ENCODE measurements around the gene ST6GALNAC4.
"Not testable (repeated sequence)": the region's sequence is repeated elsewhere in the genome, so short reads cannot be mapped to it uniquely, and the experiment has no call there.

Gene ST6GALNAC4

DNA sequence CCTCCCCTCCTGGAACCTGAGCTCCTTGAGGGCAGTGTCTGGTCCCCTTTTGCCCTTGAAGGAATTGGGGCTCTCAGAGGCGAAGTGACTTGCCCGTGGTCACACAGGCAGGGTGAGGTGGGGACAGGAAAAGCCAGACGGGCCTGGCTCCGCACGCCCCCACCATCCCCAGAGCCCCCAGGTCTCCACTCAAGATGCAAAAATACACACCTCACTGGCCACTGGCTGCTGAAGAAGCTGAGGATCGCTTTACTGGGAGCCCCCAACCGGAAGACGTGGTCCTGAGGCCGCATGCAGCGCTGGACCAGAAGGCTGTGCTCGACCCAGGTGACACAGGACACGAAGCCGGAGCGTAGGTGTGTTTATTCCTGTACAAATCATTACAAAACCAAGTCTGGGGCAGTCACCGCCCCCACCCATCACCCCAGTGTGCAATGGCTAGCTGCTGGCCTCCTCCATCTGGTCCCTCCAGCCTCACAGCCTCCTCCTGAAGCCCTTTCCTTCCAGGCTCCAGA is 31.8 kb downstream of the ST6GALNAC4 start:
- no peak for DNase-seq

DNA sequence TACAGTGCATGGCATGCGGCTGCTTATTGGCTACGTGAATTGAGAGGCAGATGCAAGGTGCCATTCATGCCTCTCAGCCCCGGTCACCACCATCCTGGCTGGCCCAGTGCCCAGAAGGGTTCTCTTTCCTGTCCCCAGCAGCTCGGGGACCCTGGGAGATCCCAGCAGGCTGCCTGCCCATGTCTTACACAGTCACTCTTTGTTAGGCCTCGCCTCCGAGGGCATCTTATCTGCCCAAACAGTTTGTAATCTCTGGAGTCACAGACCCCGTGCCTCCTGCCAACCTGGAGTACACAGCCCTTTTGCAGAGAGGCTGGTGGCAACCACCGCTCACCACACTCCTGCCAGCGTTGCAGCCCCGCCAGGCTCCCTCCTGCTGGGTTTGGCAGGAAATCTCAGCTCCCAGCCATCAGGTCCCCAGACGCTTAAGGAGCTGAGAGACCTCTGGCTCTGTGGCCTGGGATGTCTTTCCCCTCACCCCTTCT is 32.4 kb downstream of the ST6GALNAC4 start:
- no peak for DNase-seq

DNA sequence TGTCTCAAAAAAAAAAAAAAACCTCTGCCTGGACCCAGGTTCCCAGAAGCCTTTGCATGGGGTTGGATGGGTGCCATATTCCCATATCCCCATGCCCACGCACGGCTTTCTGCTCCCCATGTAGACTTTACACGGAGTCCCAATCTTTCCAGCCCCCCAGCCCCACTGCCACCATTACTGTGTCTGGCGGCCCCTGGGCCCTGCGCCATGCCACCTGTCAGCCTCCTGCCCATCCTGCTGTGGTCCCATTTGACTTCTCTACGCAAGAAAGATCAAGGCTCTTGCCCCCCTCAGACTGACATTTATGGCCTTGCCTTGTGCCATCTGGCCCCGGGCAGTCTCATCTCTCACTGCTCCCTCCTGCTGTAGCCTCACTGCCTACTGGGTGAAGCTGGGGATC is 32.9 kb downstream of the ST6GALNAC4 start:
- DNase-seq, result no peak

DNA sequence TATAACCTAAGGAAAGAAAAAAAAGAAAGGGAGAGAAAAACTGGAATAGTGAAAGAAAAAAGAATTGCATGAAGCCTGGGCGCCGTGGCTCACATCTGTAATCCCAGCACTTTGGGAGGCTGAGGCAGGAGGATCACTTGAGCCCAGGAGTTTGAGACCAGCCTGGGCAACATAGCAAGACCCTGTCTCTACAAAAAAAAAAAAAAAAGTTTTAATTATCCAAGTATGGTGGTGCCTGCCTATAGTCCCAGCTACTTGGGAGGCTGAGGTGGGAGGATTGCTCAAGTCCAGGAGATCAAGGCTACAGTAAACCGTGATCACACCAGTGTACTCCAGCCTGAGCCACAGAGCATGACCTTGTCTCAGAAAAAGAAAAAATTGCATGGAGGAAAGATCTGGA is 35.1 kb downstream of the ST6GALNAC4 start:
- not testable (repeated sequence) for DNase-seq

DNA sequence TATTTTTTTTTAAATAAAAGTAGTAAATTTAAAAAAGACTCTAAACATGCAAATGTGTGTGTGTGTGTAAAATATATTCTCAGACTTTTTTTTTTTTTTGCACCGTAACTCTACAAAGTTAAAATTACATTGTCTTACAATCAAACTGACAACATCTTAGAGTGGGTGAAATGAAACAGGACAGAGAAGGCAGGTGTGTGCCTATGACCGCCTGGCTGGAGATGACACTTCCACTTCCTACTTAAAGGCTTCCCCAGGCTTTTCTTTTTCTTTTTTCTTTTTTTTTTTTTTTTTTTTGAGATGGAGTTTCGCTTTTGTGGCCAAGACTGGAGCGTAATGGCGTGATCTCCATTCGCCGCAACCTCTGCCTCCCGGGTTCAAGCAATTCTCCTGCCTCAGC is 36.7 kb downstream of the ST6GALNAC4 start:
- DNase-seq, result no peak

DNA sequence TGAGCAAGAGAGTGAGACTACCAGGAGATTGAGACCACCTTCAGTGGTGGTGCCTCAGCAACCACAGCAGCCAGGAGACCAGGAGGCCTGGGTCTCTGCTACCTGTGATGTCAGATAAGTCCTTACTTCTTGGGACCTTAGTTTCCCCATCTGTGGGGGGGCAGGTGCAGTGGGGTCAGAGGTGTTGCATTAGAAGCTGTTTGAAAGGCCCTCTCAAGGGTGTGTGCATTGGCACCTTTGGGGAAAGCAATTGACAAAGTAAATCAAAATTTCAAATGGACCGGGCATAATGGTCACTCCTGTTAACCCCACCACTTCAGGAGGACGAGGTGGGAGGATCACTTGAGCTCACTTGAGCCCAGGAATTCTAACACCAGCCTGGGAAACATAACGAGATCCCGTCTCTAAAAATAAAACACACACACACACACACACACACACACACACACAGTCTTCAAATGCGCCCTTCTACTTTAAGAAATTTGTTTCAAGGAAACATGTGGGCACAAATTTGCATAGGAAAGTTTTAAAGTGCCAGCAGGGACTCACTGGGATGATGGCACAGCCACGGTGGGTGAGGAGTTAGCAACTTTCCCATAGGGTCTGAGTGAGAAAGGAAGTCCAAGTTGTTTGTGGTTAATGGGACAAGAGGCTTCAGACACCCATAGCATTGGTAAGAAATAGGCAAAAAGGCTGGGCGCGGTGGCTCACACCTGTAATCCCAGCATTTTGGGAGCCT is 38.0 kb downstream of the ST6GALNAC4 start:
- DNase-seq, result no peak

DNA sequence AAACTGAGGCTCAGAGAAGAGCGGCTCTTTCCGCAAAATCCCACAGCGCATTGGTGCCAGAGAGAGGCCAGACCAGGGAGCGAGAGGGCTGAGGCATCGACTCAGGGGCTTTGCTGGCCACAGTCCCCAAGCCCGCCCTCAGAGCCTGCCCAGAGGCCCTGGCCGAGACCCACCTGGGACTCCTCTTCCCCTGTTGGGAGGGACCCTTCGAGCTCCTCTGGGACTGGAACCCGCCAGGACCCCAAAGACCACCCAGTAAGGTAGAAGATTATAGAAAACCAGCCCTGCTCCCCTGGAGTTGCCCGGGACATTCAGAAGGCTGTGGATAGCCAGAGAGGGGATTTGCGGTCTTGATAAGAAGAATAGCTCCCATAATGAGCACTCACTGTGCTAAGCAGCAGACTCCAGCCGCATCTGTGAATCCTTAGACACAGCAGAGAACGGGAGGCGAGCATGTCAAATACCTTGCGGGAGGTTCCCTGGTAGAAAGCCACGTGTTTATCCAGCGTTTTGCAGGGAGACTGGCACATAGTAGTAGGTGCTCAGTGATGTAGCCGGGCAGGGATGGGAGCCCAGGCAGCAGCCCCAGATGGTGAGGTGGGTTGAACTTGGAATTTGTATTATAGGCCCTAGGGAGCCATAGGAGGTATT is 38.7 kb downstream of the ST6GALNAC4 start:
- DNase-seq, result no peak

DNA sequence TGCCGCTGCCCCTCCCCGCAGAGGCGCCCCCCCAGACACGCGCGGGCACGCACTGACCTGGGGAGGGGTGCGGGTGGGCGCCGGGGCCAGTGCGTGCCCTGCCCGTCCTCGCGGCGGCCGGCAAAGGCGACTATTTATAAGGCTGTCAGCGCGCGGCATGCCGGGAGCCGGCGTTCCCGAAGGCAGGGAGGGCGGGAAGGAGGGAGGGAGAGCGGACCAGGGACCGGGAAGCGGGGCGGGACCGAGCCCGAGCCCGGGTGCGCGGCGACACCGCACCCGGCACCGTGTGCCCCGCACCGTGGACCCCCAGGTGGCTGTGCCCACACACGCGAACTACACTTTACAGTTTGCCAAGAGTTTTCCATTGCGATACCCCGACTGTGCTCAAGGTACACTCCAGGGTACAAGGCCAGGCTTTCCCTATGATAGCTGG is 39.3 kb downstream of the ST6GALNAC4 start, which contains the start of gene AK1:
AK1 (minus strand) TSS at position 110 of the 433 bp plus-strand sequence. CDS start 3,058 bp downstream, outside the sequence.
- no peak for DNase-seq

DNA sequence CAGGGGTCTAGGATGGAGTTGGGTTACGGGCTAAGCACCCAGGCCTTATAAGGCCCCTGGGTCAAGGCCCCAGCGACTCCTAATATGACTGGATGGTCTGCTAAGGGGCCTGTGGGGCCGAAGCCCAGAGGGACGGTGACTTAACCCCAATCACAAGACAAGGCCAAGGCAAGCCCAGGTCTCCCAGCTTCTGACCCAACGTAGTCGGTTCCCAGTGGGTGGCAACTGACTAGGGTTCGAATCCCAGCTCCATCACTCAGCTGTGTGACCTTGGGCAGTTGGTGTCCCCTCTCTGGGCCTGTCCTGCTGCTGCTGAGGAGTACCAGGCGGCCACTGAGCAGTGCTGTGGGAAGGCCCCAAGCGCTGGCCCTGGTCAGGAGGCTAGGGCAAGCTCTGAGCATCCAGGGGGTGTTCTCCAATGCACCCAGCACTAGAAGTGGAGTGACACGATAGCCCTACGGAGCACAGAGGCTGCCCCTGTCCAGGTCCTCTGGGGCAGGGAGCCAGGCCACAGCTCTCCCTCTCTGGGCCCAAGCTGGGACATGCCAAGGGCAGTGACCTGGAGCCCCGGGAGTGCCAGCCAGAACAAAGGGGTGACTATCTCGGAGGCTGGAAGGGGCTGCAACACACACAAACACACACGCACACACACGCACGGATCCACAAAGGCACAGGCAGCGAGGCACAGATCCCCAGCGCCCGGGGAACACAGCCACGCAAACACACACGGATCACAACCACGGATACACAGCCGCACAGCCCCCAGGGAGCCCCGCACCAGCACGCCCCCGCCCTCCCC is 39.9 kb downstream of the ST6GALNAC4 start:
- DNase-seq, result no peak

DNA sequence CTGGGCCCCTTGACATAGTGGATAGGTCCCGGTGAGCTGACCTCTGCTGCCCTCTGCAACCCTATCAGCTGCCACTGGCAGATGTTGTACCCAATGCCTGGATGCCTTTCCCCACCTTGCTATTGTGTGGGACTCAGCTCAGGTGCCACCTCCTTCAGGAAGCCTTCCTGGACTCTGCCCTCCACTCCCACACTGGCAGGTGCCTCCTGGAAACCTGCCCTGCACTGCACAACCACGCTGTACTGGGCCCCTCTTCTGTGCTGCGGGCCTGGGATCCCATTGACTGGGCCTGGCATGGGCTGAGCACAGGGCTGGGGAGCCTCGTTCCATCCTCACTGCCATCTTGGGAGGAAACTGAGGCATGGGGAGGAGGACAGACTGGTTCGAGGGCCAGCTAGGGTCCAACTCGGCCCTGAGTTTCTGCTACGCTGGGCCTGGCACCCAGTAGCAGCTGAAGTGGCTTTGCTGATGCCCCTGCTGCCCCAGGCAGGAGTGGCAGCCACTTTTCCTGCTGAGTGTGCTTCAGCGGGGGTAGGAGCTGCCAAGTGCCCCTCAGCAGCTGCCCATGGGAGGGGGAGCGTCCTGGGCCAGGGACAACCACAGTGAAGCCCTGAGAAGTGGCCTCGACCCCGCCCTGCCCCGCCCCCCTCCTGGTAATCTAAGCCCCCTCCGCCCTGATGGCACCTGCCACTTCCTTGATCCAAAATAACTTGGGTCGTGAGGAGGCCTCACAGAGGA is 40.6 kb downstream of the ST6GALNAC4 start:
- no peak for DNase-seq

DNA sequence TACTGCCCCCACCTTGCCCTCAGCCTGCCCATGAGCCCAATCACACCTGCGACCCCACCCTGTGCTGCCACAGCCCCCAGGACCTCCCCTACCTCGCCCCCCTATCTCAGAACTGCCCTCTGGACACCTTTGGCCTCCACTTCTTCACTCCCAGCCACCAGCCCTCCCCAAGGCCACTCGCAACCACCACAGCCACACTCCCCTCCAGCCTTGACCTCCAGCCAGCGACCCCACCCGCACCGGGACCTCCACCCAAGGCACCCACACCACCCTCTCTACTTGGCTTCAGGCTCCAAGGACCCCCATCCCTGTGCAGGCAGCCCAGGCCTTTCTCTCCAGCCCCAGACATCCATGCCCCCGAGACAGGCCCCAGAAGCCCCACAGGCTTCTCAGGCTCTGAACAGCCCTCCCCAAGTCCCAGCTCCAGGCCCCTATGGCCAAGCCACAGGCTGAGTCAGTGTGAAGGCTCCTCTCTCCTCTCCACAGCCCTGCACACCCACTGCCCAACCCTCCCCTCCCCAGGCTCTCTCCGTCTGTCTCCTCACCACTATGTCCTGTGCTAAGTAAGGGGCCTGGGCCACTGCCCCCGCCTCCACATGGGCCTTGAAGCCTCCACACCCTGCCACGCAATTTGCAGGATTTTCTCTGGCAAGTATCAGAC is 41.4 kb downstream of the ST6GALNAC4 start:
- no peak for DNase-seq

DNA sequence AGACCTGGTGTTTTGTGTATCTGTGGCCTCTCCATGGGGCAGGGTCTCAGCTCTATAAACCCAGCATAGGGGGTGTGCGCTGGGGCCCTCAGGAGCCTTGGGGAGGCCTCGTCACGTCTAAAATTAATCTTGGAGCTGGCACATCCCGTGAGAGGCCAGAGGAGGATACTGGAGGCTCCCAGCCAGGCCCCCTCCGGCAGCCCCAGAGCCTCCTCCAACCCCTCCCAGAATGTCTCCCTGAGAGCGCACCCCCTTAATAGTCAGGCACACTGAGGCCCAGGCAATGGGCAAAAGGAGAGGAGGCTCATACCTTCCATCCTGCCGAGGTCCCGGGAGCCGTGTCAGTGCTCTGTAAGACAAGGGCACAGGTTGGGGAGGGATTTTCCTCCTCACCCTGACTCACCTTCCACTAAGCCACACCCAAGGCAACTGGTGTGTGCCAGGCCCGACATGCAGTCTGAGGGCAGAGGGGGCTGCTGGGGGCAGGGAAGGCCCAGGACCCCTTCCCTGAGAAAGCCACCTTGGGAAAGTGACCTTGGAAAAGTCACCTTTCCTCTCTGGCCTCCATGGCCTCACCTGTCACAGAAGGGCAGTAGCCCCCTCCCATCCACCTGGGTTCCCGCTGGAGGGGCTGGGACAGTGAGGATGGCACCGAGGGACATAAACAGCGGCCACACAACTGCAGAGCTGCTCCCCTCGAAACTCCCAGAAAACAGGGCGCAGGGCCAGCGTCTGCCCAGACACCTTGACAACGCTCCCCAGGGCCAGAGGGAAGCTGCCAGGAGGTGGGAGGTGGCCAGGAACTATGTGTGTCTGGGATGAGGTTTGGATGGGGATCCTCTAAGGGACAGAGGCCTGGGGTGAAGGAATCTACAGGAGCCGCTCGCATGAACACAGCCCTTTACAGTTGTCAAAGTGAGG is 42.3 kb downstream of the ST6GALNAC4 start:
- DNase-seq, result no peak

DNA sequence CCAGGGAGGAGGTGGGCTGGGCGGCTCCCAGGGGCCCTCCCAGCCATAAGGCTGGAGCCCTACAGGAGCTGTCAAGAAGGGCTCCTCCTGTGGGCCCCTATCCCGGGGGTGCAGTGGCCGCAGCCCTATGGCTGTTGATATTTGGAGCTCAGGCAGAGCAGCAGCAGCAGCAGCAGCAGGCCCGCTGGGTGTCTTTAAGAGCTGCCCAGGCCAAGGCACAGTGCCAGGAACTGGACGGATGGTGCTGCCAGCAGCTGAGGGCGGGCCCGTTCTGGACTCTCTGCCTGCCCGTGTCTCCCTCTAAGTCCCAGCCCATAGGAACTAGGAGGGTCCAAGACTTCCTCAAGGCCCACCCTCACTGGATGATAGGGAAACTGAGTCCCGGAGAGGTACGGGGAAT is 43.0 kb downstream of the ST6GALNAC4 start:
- DNase-seq, result no peak

DNA sequence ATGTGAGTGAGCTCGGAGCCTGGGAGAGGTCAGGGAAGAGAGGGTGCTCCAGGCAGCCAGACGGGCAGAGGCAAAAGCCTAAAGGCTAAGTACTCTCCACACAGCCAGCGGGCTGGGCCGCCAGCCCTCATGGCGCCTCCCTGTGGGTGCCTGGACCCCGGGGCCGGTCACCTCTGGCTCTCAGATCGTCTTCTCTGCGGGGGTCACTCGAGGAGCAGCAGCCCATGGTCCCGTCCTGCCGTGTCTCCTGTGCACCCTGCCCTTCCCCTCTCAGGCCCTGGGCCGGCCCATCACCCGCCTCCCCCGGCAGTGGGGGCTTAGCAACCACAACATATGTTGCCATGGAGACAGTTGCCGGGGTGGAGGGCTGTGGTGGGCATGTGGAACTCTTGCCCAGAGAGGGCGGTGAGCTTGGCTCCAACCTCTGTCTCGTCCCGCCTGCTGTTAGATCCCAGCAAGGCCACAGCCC is 43.6 kb downstream of the ST6GALNAC4 start:
- DNase-seq, result no peak

DNA sequence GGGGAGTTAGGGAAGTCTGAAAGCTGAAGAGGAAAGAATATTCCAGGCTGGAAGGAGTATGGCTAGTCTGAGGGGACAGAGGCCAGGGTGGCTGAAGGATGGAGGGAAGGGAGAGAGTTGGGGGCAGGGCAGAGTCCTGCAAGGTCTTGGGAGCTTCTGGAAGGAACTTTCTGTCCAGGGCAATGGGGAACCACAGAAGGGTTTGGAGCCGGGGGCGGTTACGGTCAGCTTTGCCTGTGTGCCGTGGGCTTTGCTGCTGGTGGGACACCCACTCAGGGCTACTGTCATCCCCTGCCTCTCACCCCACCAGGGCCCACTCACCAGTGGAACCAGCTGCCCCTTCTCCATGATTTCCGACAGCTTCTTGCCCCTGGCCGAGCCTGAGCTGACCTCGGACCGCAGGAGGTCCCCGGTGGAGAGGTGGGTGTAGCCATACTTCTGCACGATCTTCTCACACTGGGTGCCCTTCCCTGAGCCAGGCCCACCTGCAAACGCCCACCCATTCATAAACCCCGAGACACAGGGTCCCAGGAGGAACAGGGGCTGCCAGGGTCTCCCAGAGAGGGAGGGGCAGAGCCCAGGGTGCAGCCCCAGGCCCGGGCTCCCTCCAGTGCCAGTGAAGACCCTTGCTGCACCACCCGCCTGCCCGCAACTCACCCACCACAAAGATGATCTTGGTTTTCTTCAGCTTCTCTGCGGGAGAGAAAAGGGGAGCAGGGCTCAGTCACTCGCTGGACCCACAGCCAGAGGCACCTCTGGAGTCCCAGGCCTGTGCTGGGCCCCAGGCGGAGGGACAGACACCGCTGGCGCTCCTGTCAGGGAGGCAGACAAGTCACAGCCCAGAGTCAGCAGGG is 44.2 kb downstream of the ST6GALNAC4 start:
- DNase-seq, result no peak

DNA sequence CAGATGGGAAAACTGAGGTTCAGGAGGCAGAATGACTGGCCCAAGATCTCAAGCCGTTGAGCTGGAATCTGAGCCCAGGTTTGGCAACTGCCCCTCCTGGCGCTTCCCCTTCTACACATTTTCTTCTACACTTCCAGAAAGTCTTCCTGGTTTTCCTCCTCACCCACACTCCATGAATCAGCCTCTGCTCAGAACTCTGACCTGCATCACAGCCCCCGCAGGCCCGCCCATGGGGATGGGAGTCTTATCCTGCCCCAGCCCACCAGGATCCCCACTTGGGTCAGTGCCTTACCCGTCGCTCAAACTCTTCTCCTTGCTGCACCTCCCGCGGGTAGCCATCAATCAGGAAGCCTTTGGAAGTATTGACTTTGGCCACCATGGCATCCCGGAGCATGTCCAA is 45.3 kb downstream of the ST6GALNAC4 start:
- DNase-seq, result no peak

DNA sequence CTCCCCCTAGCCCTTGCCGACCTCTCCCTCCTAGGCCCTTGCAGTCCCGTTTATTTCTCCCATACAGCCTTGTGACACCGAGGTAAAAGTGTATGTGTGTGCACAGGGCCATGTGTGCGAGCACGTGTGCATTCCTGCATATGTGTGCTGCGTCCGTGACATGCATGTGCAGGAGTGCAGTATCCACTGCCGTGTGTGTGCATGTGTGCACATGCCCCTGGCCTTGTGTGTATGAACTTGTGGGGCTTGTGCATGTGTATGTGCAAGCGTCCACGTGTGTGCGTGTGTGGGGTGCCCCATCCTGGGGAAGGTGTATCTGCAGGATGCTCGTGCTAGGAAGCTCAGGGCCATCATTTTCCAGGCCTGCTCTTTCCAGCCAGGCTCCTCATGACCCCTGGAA is 46.0 kb downstream of the ST6GALNAC4 start:
- no peak for DNase-seq

DNA sequence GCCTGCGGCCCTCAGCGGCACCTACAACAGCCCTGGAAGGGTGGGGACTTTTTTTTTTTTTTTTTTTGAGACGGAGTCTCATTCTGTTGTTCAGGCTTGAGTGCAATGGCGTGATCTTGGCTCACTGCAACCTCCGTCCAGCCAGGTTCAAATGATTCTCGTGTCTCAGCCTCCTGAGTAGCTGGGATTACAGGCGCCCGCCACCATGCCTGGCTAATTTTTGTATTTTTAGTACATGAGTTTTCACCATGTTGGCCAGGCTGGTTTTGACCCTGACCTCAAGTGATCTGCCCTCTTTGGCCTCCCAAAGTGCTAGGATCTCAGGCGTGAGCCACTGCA is 46.7 kb downstream of the ST6GALNAC4 start:
- DNase-seq, result not testable (repeated sequence)

DNA sequence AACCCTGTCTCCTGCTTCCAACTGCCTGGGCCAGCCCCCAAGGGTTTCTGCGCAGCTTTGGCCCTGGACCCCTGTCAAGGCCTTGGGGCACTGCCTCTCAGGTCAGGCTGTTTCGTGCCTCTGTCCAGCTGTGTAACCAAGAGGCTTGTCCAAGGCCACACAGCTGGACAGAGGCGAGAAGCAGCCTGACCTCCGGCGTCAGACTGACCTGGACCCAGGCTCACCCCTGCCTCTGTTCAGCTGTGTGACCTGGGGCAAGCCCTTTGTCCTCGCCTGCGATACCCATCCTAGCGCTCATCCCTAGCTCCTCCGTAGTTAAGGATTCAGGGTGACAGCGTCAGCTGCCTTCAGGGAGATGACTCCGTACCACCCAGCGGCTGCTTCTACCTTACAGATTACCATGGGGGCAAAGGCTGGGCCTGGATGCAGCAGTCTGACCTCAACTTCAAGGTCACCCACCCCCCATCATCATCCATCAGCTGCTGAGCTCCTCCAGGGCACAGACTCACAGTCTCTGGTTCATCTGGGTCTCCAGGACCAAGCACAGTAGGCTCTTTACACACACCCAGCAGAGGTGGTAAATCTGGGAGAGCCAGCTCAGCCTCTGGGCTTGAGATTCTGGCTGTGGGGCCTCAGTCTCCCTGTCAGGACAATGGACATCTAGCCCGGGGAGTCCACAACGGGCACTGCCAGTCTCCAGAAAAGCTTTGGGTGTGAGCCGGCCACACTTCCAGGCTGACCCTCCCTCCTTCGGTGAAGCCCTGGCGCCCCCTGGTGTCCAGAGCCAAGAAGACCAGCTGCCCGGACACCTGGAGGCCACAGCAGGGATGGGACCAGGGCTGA is 47.3 kb downstream of the ST6GALNAC4 start:
- peak; percentile 94 for DNase-seq
